GM18867 (cell line): ENCODE data around the gene RUVBL1.

Experiments used
- ATAC-seq: cut with Tn5 transposase; IDR thresholded peaks from one replicate; pipeline ENCODE4 v1.9.1; 2021; ENCODE audit warnings: mild to moderate bottlenecking, moderate library complexity; ENCODE audit not compliant: unreplicated experiment

Gene RUVBL1

DNA sequence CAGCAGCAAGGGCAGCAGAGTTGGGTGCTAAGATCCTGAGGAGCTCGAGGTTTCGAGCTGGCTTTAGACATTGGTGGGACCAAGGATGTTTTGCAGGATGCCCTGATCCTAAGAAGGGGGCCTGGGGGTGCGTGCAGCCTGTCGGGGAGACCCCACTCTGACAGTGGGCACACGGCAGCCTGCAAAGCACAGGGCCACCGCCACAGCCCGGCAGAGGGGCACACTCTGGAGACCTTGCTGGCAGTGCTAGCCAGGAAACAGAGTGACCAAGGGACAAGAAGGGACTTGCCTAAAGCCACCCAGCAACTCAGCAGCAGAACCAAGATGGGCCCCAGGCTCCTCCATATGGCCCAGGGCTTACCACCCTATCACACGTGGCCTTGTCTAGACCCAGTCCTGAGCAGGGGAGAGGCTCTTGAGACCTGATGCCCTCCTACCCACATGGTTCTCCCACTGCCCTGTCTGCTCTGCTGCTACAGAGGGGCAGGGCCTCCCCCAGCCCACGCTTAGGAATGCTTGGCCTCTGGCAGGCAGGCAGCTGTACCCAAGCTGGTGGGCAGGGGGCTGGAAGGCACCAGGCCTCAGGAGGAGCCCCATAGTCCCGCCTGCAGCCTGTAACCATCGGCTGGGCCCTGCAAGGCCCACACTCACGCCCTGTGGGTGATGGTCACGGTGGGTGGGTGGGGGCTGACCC, 52.6 kb downstream of the RUVBL1 start:
- no peak for ATAC-seq

DNA sequence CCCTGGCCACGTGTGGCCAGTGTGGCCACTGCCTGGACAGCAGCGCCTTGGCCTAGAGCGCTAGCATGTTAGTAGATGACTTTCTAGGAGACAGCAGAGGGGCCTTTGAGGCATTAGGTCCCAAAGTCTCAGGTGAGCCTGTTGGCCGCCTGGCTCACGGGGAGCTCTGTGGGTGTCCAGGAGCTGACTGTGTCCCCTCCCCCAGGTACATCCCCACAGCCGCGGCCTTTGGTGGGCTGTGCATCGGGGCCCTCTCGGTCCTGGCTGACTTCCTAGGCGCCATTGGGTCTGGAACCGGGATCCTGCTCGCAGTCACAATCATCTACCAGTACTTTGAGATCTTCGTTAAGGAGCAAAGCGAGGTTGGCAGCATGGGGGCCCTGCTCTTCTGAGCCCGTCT, 54.3 kb downstream of the RUVBL1 start:
- no peak for ATAC-seq

DNA sequence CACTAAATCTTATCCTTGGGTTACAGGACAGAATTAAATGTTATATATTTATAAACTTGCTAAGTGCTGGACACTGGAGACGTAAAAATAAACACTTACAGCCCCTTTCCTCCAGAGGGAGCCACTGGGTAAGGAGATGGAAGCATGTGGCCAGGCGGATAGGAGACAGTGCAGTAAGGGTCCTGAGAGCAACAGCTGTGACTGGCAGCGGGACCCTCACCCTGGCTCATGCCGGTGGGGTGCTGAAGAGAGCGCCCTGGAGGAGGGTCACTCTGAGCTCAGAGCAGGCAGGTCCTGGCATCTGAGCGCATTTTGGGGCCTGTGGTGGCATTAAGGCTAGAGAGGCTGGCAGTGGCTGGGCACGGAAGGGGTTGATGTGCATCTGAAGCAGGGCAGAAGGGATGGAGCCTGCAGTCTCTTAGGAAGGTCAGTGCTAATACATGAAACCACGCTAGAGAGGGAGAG, 55.4 kb downstream of the RUVBL1 start:
- no peak for ATAC-seq

DNA sequence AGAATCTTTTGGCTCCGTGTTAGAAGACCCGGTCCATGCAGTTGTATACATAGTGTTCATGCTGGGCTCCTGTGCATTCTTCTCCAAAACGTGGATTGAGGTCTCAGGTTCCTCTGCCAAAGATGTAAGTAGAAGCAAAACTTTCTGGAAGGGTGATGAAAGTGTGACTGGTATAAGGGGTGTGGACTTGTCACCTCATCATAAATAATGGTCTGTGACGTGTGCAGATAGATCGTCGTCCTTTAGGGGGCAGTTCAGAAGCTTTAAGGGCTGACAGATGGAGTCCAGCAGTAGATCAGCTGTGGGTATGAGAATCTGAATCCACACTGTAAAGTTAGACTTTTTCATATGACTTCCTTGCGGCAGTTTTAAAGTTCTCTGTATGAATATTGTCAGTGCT, 56.1 kb downstream of the RUVBL1 start:
- no peak for ATAC-seq

DNA sequence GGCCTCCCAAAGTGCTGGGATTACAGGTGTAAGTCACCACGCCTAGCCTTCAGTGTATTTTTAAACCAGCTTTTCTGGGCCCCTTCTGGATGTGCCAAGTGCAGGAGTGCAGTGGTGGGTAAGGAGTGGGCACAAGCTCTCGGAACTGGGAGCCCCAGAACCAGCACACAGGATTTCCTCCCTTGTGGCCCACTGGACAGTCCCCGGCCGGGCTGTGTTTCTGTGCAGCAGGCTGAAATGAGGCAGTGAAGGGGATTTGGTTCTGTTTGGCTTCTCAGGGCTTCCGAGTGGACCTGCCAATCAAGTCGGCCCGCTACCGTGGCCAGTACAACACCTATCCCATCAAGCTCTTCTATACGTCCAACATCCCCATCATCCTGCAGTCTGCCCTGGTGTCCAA, 56.9 kb downstream of the RUVBL1 start:
- no peak for ATAC-seq

DNA sequence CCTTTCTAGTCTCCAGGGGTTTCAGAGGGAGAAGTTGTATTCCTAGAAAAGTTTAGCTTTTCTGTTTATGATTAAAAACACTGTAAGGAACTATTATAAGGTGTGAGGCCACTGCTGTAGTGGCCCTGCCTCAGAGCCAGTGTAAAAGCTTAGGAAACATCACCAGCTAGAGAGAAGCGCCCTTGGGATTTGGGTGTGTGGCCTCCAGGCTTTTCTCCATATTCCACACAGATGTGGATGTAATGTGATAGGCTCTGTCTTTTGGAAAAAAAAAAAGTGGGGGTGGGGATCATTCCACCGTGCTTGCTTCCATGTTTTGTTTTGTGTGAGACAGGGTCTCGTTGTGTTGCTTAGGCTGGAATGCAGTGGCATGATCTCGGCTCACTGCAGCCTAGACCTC, 57.5 kb downstream of the RUVBL1 start:
- ATAC-seq: no peak

DNA sequence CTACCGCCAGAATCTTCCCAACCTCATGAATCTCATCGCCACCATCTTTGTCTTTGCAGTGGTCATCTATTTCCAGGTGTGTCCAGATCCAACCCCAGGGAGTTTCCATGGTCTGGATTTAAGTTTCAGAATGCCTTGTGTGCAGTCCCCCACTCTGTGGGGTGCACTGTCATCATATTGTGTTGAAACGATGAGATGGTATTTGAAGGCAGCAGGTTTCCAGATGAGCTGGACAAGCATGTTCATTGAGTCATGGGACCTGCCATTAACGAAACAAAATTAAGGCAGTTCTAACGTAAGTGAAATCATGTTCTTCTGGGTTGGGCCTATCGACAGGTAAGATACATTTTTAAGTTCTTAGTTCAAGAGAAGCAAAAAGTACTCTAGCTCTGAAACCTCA, 58.6 kb downstream of the RUVBL1 start:
- no peak for ATAC-seq

DNA sequence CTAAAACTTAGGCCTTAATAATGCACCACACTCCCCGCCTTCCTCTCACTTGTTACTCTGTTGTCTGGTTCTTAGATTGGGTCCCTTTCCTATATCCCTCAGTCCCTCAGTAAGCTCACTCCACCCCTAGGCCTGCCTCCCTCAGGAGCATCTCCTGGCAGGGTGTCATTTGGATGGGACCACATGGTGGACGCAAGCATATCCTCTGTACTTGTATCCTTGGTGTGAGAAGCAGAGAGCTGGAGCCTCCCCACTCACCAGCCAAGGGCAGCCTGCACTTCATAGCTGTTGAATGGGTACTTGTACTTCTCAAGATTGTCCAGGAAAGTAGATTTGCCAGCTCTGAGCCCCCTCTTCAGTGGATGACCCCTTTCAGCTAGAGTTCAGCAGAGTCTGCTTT, 59.7 kb downstream of the RUVBL1 start:
- no peak for ATAC-seq

DNA sequence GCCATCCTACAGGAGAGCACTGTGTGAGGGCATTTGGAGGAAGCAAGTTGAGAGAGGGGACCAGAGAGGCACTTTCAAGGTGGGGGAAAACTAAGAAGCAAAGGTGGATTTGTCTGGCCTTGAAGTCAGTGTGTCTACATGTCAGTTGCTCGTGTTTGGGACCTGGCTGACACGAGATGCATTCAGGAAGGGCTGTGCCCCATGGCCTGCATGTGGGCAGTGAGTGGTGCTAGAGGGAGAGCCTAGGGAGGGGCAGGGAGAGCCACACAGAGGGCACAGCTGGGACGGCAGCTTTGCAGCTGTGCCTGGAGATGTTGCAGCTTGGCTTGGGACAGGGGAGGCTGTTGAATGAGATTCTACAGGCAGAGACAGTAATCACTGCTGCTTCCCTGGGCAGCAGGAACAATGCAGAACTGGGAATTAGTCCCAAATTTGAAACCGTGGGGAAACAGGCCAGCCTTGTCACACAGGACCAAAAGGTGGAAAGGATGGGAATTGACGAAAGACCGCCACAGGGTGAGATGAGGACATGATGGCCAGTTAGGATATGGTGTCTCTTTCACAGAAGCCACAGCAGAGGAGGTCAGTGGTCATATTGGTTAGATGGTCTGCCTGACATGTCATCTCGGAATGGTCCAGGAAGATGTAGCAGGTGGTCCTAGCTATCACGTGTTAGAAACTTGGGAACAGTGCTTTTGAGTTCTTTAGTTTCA, 61.4 kb downstream of the RUVBL1 start:
- ATAC-seq: no peak

DNA sequence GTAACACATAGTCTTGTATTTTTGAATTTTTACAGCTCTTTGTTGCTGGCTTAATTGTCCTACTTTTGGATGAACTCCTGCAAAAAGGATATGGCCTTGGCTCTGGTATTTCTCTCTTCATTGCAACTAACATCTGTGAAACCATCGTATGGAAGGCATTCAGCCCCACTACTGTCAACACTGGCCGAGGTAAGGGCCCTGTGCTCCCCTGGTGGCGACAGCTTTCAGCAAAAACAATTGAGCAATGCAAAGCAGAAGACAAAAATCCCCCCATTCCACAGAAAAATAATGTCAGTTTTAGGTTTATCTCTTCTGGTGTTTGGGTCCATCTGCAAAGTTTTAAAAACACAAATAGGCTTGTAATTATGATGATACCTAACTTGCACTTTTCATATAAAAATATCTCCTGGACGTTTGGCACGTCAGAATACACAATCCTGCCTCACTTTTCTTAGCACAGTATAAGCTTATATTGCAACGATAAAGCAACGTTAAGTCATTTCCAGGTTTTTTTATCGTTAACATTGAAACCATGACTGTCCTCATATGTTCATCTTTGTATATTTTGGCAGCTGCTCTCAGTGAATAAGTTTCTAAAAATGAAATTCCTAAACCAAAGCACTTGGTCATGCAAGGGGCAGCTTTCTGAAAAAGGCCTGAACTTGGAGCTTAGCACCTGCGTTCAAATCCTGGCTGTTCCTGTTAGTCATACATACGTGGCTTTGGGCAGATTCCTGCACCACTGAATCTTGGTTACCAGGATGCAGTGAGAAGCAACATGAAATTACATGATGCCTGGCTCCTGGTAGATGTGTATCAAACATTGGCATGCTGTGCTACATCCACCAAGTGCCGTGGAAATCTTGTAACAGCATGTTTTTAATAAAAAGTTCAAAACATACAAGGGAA, 62.9 kb downstream of the RUVBL1 start:
- no peak for ATAC-seq

DNA sequence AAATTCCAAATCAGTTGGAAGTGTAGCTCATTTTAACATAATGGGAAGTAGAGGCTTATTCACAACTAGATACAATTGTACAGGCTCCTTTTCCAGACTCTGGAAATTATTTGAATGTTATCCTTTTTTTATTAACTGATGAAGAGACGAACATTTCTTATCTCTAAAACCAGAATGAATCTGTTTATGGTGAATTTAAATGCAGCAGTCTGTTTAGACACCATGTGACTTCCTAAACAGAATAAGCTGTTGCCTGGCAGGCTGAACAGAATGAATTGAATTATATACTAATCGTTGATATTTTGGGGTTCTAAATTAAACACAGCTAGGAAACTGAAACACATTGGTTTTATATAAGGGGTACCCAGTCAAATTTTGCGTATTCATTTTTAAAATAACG, 67.4 kb downstream of the RUVBL1 start:
- ATAC-seq: no peak

DNA sequence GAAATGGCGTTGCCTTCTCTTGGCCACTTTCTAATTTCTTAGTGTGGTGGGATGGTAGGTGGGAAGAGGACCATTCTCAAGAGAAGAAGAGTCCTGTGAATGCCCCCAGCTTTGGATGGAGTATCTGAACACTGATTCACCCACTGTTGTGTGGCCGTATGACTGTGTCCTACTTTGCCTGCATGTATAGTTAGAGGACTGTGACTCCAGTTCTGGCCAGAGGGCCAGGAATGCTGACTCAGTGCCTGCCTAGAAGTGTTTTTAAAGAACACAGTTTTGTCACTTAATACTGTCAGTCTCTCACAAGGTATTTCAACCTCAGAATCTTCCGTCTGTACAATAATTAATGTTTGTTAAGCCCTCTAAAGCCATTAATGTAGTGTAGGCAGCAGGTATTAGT, 69.2 kb downstream of the RUVBL1 start:
- ATAC-seq: no peak

DNA sequence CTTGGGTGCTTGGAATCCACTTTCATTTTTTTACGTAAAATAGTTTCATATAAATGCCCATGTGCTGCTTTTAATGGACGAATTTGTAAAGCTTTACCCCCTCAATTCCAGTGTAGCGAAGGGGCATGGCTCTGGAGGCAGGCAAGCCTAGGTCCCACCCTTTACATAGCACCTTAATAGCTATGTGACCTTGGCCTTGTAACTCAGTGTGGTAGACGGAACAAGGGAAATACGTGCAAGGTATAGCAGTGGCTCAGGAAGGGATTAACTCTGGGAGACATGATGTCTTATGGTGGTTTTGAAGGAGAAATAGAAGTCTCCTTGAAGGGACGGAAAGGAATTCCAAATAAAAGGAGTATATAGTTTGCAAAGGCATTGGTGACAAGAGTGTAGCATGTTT, 70.0 kb downstream of the RUVBL1 start:
- no peak for ATAC-seq

DNA sequence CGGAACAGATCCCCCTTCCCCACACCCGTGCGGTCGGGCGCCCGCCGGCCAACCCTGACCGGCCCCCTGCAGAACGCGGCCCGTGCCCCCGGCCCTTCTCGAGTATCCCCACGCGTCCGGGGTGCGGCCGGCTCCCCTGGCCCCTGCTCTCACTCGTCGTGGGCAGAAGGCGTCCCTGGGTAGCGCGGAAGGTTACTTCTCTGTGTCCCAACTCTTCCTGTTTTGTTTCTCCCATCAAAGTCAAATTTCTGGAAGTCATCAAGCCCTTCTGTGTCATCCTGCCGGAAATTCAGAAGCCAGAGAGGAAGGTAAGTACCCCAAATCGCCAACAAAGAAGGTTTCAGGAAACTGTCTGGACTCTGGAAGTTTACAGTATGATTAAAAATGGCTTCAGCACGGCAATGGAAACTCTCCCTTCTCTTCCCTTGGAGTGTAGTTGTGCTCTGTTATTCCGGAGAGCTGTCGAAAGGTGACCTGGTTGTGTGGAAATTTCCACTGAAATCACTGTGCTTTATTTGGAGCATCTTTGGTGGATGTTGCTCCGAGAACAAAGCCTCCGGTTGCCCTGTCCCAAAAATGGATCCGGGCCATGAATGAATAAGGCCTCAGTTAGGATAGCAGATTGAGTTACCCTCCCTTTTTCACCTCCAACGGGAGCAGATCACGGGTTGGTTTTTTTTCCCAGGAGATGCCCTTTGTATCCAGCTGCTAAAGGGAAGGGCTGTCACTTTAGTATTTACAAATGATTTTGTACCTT, 70.8 kb downstream of the RUVBL1 start:
- no peak for ATAC-seq

DNA sequence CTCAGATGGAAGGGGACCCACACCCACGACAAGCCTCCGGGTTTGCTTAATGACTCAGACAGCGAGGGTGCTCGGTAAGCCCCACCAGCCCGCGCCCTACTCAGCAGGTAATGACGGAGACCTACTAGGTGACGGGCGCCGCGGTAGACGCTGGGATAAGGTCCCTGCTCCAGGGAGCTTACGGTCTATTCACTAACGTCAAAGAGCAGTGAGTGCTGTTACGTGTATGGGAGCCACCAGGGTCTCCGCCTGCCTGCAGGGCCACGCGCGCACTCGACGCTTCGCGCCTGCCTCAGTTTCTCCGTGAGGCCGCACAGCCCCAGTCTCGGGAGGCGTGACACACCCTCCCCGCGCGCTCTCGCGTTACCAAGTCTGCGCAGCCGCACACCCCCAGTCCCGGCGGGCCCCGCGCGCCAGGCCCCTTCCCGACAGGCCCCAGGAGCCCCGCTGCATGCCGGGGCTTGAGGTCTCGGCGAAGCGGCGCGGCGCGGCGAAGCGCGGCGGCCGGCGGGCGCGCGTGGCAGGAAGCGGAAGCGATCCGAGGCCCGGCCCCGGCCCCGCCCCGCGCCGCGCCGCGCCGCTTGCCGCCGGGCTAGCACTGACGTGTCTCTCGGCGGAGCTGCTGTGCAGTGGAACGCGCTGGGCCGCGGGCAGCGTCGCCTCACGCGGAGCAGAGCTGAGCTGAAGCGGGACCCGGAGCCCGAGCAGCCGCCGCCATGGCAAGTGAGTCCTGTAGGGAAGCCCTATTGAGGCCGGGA, 71.6 kb downstream of the RUVBL1 start, which contains the start of gene SEC61A1:
SEC61A1 (plus strand) TSS at position 601 of the 758 bp plus-strand sequence; CDS start at position 717, 116 bp downstream.
- peak; percentile 94 for ATAC-seq

DNA sequence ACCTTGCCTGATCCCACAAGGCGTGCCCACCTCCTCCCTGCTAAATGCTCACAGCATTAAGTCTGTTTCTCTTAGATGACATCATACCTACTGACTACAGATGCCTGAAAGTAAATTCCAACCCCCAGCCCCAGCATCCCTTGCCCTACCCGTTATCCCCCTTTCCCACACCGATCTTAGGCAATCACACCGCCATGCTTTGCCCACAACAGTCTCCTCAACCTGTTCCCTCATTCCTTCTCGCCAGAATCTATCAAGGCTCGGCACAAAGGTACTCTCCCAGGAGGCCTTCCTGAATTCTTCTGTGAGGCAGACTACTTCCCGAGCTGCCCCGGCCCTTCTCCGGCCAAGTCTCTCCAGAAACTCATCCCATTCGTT, 72.2 kb downstream of the RUVBL1 start:
- ATAC-seq: no peak

DNA sequence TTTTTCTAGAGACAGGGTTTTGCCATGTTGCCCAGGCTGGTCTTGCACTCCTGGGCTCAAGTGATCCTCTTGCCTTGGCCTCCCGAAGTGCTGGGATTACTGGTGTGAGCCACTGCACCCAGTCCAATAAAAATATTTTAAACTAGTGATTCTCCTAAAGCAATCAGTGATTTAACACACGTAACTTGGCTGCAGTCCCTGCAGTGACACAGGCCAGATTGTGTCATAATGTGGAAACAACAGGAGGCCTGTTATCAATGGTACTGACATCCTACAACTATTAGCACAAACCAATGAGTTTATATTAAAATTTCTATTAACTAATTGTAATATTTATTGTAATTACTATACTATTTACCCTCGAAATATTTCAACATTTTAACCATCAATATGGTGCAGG, 73.0 kb downstream of the RUVBL1 start:
- no peak for ATAC-seq

DNA sequence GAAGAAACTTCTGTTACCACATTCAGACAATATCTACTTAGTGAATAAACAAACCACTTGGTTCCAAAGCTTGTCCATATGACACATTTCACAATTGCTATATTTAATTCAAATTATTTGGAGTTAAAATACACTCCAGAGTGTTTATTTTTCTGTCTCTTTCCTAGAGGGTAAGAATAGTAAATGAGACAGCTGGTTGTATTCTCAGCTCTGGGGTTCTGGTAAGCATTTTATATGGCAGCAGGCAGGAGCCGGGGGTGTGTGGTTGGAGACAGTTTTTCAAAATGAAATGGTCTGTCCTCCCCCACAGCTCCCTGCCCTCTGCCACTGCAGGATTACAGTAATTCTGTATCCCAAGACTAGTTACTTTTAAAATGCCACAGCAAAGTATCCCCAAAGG, 82.3 kb downstream of the RUVBL1 start:
- no peak for ATAC-seq

DNA sequence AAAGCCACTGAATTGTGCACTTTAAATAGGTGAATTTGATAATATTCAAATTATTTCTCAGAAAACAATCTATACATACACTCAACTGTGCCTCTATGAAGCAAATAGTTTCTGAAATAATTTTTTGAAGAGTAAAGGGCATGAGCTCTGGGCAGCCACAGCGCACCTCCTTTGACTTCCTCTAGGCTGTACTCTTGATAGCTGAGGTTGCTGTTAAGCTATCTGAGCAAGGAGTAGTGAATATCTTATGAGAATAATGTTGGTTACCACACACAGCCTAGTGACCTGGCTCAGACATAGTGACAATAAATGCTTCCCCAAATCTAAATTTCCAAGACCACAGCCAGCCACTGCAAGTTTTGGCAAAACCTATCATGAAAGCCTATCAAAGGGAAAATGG, 83.0 kb downstream of the RUVBL1 start:
- ATAC-seq: no peak

DNA sequence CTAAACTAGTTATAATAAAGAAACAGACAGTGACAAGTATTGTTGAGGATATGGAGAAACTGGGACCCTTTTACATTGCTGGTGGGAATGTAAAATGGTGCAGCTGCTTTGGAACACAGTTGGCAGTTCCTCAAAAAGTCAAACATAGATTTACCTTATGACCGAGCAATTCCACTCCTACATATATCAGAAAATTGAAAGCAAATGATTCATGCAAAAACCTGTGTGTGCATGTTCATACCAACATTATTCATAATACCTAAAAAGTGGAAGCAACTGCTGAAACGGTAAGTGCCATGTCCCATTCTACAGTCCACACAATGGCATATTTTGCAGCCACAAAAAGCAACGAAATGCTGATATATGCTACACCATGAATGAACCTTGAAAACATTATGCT, 83.6 kb downstream of the RUVBL1 start:
- ATAC-seq: no peak
